Measurements from ENCODE around the gene VPS35. TPM values are rescaled to one million over a fixed set of nuclear protein-coding genes. Genes with fewer than 3 reads are reported as not detected.

The VPS35 gene
- total and polyA plus RNA-seq, 2 of the 13 experiments (the other 11 are each of a cell fraction or from before 2014, with no cell fraction given): 30.7 to 136 TPM

- no peak for TF ChIP-seq ATF4 (CRISPR knock-in tag; IDR thresholded peaks at IDR 0.05)
These were observed 801 bp downstream of the VPS35 start (continued) for GRCh38 chr16:46688101-46688653.

GRCh38 chr16:46687486-46687885, 1.5 kb downstream of the VPS35 start:
- no peaks in the 10 kb centered on the region; a peak in 1 of 5 replicates for H3K27me3 ChIP-seq (ENCODE audit: control insufficient read depth in 1 of 2, insufficient read depth in 2 of 2, low read length in 2 of 2)
- no peak overlapping the region for H2AFZ ChIP-seq (ENCODE audit: low read length)
- ChIA-PET CTCF (ENCODE audit: low intra/inter-chr PET ratio, low total read pairs) (interaction anchor here (2.6 kb wide), 1 partner anchor 14 kb away, joined by 21 read pairs; no protein-coding TSS in a partner anchor), POLR2A (no interaction called here)
- in situ Hi-C loops (cut with HindIII; ENCODE audit: extremely low pct_ligation_motif_present, low pct_unique_long_range_greater_than_20kb): loop anchor here (5.0 kb wide), 1 partner anchor 115 kb away; no protein-coding TSS in a partner anchor
- peaks cover 85% of the 10 kb centered on the region for H3K79me2 ChIP-seq (ENCODE audit: insufficient read depth, low read length)
- peak overlapping the region; percentile 6 for H3K27ac ChIP-seq (ENCODE audit: extremely low read length, insufficient read depth, low read length)
- 49% methylated on average over 9 of the region's 9 CpGs for WGBS (ENCODE audit: low lambda C conversion rate)
- no peaks in the 10 kb centered on the region for H3K36me3 ChIP-seq (replicated peaks in 1 of 2; ENCODE audit: control insufficient read depth in 1 of 2, insufficient read depth in 2 of 2, low read length in 2 of 2)
- peaks cover 50% of the 10 kb centered on the region for H4K20me1 ChIP-seq (ENCODE audit: insufficient read depth, low read length)
- peak overlapping the region; percentile 87 for H3K9ac ChIP-seq (ENCODE audit: insufficient read depth, low read depth, low read length)
- ATAC-seq (no peak), DNase-seq (ENCODE audit: low spot score) (no peak), FAIRE-seq (no peak)
- BruUV-seq (replicated peaks): no TSS peak
- H3K4me2 ChIP-seq (ENCODE audit: low read depth, low read length): peak overlapping the region; percentile 86
- peaks cover 73% of the 10 kb centered on the region for H3K4me1 ChIP-seq (ENCODE audit: insufficient read depth, low read length)
- H3K4me3 ChIP-seq (replicated peaks in 1 of 3; ENCODE audit: insufficient read depth in 1 of 3, low read depth in 2 of 3, low read length in 3 of 3): peak overlapping the region; percentile 85 to 96 (median 92)
- intact Hi-C loops (cut with micrococcal nuclease; ENCODE audit: unreplicated experiment): loop anchor here (5.0 kb wide), 1 partner anchor 115 kb away; no protein-coding TSS in a partner anchor
- TF ChIP-seq BHLHE40 (IDR thresholded peaks at IDR 0.05; ENCODE audit: low read length) (no peak), ZFP41 (CRISPR knock-in tag; IDR thresholded peaks at IDR 0.05; ENCODE audit: borderline replicate concordance) (no peak), ZNF34 (CRISPR knock-in tag; IDR thresholded peaks at IDR 0.05; ENCODE audit: borderline replicate concordance) (0 out of 2 replicates have a peak, but pooled peaks have one; percentile 9), SP4 (CRISPR knock-in tag; IDR thresholded peaks at IDR 0.05) (no peak), ZNF652 (CRISPR knock-in tag; IDR thresholded peaks at IDR 0.05; ENCODE audit: borderline replicate concordance, low read depth) (no peak)
- TF ChIP-seq, protein P1, sequence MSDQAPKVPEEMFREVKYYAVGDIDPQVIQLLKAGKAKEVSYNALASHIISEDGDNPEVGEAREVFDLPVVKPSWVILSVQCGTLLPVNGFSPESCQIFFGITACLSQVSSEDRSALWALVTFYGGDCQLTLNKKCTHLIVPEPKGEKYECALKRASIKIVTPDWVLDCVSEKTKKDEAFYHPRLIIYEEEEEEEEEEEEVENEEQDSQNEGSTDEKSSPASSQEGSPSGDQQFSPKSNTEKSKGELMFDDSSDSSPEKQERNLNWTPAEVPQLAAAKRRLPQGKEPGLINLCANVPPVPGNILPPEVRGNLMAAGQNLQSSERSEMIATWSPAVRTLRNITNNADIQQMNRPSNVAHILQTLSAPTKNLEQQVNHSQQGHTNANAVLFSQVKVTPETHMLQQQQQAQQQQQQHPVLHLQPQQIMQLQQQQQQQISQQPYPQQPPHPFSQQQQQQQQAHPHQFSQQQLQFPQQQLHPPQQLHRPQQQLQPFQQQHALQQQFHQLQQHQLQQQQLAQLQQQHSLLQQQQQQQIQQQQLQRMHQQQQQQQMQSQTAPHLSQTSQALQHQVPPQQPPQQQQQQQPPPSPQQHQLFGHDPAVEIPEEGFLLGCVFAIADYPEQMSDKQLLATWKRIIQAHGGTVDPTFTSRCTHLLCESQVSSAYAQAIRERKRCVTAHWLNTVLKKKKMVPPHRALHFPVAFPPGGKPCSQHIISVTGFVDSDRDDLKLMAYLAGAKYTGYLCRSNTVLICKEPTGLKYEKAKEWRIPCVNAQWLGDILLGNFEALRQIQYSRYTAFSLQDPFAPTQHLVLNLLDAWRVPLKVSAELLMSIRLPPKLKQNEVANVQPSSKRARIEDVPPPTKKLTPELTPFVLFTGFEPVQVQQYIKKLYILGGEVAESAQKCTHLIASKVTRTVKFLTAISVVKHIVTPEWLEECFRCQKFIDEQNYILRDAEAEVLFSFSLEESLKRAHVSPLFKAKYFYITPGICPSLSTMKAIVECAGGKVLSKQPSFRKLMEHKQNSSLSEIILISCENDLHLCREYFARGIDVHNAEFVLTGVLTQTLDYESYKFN (CRISPR knock-in tag; conservative IDR thresholded peaks at IDR 0.05): 0 out of 2 replicates have a peak, but pooled peaks have one; percentile 7
- H3K9me3 ChIP-seq (ENCODE audit: low read length): no peaks in the 10 kb centered on the region
